Naive thymus-derived CD4-positive, alpha-beta T cell (primary cell): ENCODE results near the gene EGR1. TPM values are rescaled to one million over a fixed set of nuclear protein-coding genes. Genes with fewer than 3 reads are reported as not detected.

ENCODE experiments used
- ATAC-seq: fragments of 150-1000 bp; cut with Tn5 transposase; 2 replicates; pipeline ENCODE4 v1.10.0; 2021; ENCODE audit warnings: mild to moderate bottlenecking, moderate library complexity
- CTCF ChIA-PET: fragments of 350-600 bp; sonication (Branson Sonifier 250); formaldehyde crosslinking; loops from one replicate; lab custom pipeline; 2021; ENCODE audit warnings: antibody characterized with exemption; lab: Charles Lee
- POLR2A ChIA-PET: fragments of 350-600 bp; sonication (Branson Sonifier 250); formaldehyde crosslinking; loops from one replicate; lab custom pipeline; 2021; ENCODE audit warnings: antibody characterized with exemption, inconsistent platforms; lab: Charles Lee
- DNase-seq, 9 donors: peaks; one replicate each; pipeline versions ENCODE4 v3.0.0 to v3.0.0-alpha.2; 2020 to 2022; ENCODE audit warnings: mixed read lengths in 1 of 9
- H3K27ac ChIP-seq: one replicate; pipeline ENCODE4 v1.7.0; 2013; ENCODE audit warnings: mild to moderate bottlenecking, low read depth, low read length, moderate library complexity
- H3K27me3 ChIP-seq, 2 donors: one replicate each; pipeline ENCODE4 v1.7.0; 2013; ENCODE audit warnings: low read length in 2 of 2, mild to moderate bottlenecking in 2 of 2, moderate library complexity in 2 of 2; ENCODE audit not compliant: control insufficient read depth in 2 of 2, insufficient read depth in 2 of 2
- H3K36me3 ChIP-seq, 3 experiments: 1 replicate in 2 of 3; 2 replicates in 1 of 3; pipeline ENCODE4 v1.7.0; 2013; ENCODE audit warnings: low read length in 3 of 3, mild to moderate bottlenecking in 3 of 3, moderate library complexity in 1 of 3; ENCODE audit not compliant: insufficient read depth in 3 of 3, control insufficient read depth in 2 of 3
- H3K4me1 ChIP-seq, 2 donors: one replicate each; pipeline ENCODE4 v1.7.0; 2013; ENCODE audit warnings: low read length in 2 of 2, mild to moderate bottlenecking in 2 of 2, moderate library complexity in 1 of 2; ENCODE audit not compliant: control insufficient read depth in 2 of 2, insufficient read depth in 2 of 2
- H3K4me3 ChIP-seq: 2 replicates; pipeline ENCODE4 v1.7.0; 2013; ENCODE audit warnings: mild to moderate bottlenecking, low read length
- H3K9me3 ChIP-seq, 3 experiments: 1 replicate in 2 of 3; 2 replicates in 1 of 3; pipeline ENCODE4 v1.7.0; 2013; ENCODE audit warnings: low read length in 3 of 3; ENCODE audit not compliant: control insufficient read depth in 2 of 3
- H3K27ac Mint-ChIP-seq, 9 donors: one replicate each; pipeline ENCODE4 v1.8.0; 2020 to 2022; ENCODE audit warnings: mixed read lengths in 9 of 9, mild to moderate bottlenecking in 8 of 9, moderate library complexity in 5 of 9, inconsistent platforms in 2 of 9
- H3K27me3 Mint-ChIP-seq, 5 donors: one replicate each; pipeline ENCODE4 v1.8.0; 2021 to 2022; ENCODE audit warnings: mixed read lengths in 5 of 5, mild to moderate bottlenecking in 1 of 5
- H3K36me3 Mint-ChIP-seq, 5 donors: one replicate each; pipeline ENCODE4 v1.8.0; 2020 to 2022; ENCODE audit warnings: mixed read lengths in 5 of 5, mild to moderate bottlenecking in 3 of 5, inconsistent platforms in 1 of 5
- H3K4me1 Mint-ChIP-seq, 7 donors: one replicate each; pipeline ENCODE4 v1.8.0; 2020 to 2022; ENCODE audit warnings: mixed read lengths in 7 of 7, mild to moderate bottlenecking in 3 of 7, inconsistent platforms in 1 of 7
- H3K4me3 Mint-ChIP-seq, 10 donors: one replicate each; pipeline ENCODE4 v1.8.0; 2020 to 2022; ENCODE audit warnings: mild to moderate bottlenecking in 10 of 10, mixed read lengths in 10 of 10, moderate library complexity in 6 of 10, inconsistent platforms in 2 of 10
- H3K9me3 Mint-ChIP-seq, 11 donors: one replicate each; pipeline ENCODE4 v1.8.0; 2020 to 2022; ENCODE audit warnings: mixed read lengths in 11 of 11, mild to moderate bottlenecking in 4 of 11, inconsistent platforms in 1 of 11, moderate library complexity in 1 of 11
- intact Hi-C, 2 donors: fragments of 100-400 bp; cut with micrococcal nuclease; formaldehyde crosslinking; loops; one replicate each; pipeline ENCODE4 v1.15.1; 2023
- polyA plus RNA-seq, 2 donors: library from polyadenylated mRNA; unstranded; fragments of 300-500 nt; fragmentation: Illumina TruSeq; gene quantifications; one replicate each; pipeline ENCODE4 v1.2.3, GENCODE V29; 2021
- total RNA-seq, 6 experiments: library from RNA in 5 of 6; stranded (reverse) in 5 of 6; gene quantifications; 1 replicate in 5 of 6; 2 replicates in 1 of 6; pipeline ENCODE4 v1.2.3 and lab custom pipeline; 2021 to 2026

Gene EGR1
- total and polyA plus RNA-seq, 7 experiments from 2014 or later: 0.14 to 68.6 (median 6.8) TPM; not detected in 1

DNA sequence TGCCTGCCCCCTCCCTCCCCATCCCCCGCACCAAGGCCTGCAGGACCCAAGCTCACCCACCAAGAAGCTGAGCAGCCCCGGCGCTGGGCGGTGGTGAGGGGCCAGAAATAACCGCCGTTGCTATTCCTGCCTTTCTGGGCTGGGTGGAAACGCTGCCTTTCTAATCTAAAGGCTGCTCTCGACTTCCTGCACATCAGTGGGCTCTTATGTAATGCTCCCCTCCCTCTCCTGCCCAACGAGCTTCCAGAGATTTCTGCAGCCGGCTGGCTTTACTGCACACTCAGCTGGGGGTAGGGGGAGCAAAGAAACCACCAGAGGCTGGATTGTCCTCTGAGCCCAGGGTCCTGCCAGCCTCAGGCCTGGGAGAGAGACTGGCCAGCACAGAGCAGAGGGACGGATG, 6.9 kb upstream of the EGR1 start:
- H3K4me1 ChIP-seq: peaks cover 22 to 31% of the 10 kb centered on the region in 2 donors
- Mint-ChIP-seq H3K4me3 (peak overlapping the region in 7 of 10 donors; percentile 34 to 88 (median 66)), H3K4me1 (peaks cover 22 to 48% (median 40%) of the 10 kb centered on the region in 7 donors), H3K27ac (peak overlapping the region; percentile 90 to 99 (median 97)), H3K27me3 (no peaks in the 10 kb centered on the region), H3K36me3 (peaks cover 0 to 4% (median 0%) of the 10 kb centered on the region in 5 donors), H3K9me3 (no peaks in the 10 kb centered on the region)
- ChIA-PET CTCF (interaction anchor here (2.1 kb wide), 1 partner anchor 45 kb away, joined by 10 read pairs; no protein-coding TSS in a partner anchor), POLR2A (interaction anchor here (1.2 kb wide), 1 partner anchor 120 kb away, joined by 3 read pairs; the partner anchor contains the start of gene FAM53C)
- DNase-seq (peak in 1 of 9 donors; percentile 19), ATAC-seq (no peak)
- peak overlapping the region; percentile 49 for H3K27ac ChIP-seq
- no peak overlapping the region for H3K4me3 ChIP-seq
- H3K9me3 ChIP-seq: no peaks in the 10 kb centered on the region
- no peaks in the 10 kb centered on the region for H3K36me3 ChIP-seq
- intact Hi-C loops: no loop called here
- no peaks in the 10 kb centered on the region for H3K27me3 ChIP-seq

DNA sequence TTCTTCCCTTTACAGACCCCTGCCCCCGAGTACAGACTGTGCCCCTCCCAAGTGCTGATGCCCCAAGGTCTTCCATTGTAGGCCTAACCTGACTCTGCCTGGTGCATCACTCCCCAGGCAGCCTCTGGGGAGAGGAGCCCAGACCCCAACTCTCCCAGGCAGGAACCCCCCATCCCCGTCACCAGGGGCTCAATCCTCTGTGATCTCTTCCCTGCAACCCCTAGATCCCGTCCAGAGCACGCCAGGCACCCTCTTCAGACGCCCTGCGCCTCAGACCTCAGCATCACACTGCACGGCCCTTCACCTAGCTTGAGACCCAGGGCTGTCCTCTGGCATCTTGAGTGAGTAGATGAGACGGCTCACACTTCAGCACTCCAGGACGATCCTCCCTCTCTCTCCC, 6.4 kb upstream of the EGR1 start:
- Histone ChIP-seq H3K4me3 (no peak overlapping the region), H3K27me3 (no peaks in the 10 kb centered on the region), H3K4me1 (peaks cover 26 to 35% of the 10 kb centered on the region in 2 donors), H3K36me3 (no peaks in the 10 kb centered on the region), H3K9me3 (no peaks in the 10 kb centered on the region), H3K27ac (peak overlapping the region; percentile 49)
- Mint-ChIP-seq H3K9me3 (no peaks in the 10 kb centered on the region), H3K27ac (peak overlapping the region; percentile 90 to 99 (median 97)), H3K4me3 (peak overlapping the region; percentile 56 to 88 (median 74)), H3K4me1 (peaks cover 23 to 48% (median 40%) of the 10 kb centered on the region in 7 donors), H3K27me3 (no peaks in the 10 kb centered on the region), H3K36me3 (peaks cover 0 to 4% (median 0%) of the 10 kb centered on the region in 5 donors)
- POLR2A ChIA-PET: interaction anchor here (1.0 to 2.0 kb wide), 3 partner anchors 9 to 121 kb away, joined by 3 to 5 read pairs (median 4); partner anchors contain the start of gene FAM53C
- ATAC-seq: peak; percentile 2
- DNase-seq: no peak
- CTCF ChIA-PET: no interaction called here
- intact Hi-C loops: loop anchor here (1.0 kb wide), 1 partner anchor 9 kb away; no protein-coding TSS in a partner anchor

DNA sequence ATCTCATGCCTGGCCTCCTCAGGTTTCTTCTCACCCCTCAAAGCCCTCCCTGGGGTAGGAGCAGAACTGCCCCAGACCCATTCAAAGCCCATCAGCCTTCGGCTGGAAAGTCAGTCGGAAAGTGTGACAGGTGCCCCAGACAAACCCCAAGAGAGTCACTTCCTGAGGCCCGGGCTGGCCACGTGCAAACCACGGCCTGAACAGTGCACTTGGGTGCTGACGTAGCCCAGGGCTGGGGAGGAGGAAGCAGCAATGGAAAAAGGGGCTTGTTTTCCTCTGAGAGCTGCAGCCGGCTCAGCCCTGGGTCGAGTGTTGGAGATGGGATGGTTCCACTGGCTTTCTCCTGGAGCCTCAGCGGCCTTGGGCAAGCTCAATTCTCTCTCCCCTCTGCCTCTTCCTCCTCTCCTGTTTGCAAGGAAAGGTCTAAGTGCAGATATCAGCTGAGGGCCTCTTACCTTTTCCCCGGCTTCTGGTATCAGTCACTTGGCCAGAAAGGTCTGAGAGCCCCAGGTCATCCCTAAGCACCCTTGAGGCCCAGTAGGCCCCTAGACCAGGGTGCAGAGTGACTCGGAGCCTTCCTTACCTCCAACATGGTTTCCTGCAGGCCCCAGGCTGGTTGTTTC, 5.9 kb upstream of the EGR1 start:
- H3K36me3 ChIP-seq: no peaks in the 10 kb centered on the region
- Mint-ChIP-seq H3K4me1 (peaks cover 23 to 48% (median 40%) of the 10 kb centered on the region in 7 donors), H3K9me3 (no peaks in the 10 kb centered on the region), H3K27ac (peak overlapping the region; percentile 90 to 99 (median 97)), H3K36me3 (peaks cover 0 to 4% (median 0%) of the 10 kb centered on the region in 5 donors), H3K4me3 (peak overlapping the region; percentile 56 to 88 (median 74)), H3K27me3 (no peaks in the 10 kb centered on the region)
- intact Hi-C loops: loop anchor here (1.0 kb wide), 1 partner anchor 9 kb away; no protein-coding TSS in a partner anchor
- peak in 8 of 9 donors; percentile 57 to 93 (median 67) for DNase-seq
- ChIA-PET CTCF (no interaction called here), POLR2A (interaction anchor here (0.6 to 2.0 kb wide), 4 partner anchors 10 to 121 kb away, joined by 3 to 5 read pairs (median 4); partner anchors contain the start of gene FAM53C)
- peaks cover 26 to 35% of the 10 kb centered on the region in 2 donors for H3K4me1 ChIP-seq
- no peaks in the 10 kb centered on the region for H3K27me3 ChIP-seq
- peak overlapping the region; percentile 49 for H3K27ac ChIP-seq
- H3K4me3 ChIP-seq: no peak overlapping the region
- ATAC-seq: peak; percentile 58
- H3K9me3 ChIP-seq: no peaks in the 10 kb centered on the region

DNA sequence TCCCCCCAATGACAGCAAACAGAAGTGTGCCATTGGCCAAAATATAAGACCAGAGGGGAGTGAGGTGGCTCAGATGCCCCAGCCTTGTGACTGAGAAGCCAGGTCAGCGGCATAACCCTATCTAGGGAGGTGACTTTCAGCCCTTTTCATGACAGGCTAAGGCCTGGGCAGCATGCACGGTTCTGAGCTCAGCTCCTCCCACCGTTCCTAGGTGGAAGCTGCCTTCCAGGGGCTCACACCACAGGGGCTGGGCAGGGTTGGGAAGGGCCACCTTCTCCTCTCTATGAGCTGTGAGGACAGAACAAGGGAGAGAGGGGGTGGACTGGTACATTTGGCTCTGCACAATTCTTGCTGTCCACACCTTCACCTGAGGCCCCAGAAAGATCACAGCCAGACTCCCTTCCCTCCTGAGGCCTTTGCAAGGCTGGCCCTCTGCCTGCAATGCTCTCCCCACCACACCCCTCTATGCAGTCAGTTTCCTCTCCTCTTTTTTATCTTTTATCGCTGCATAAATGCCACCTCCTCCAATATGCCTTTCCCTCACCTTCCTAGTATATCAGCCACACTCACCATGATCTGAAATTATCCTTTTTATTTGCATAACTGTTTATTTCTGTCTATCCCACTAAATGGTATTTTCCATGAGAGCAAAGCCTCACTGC, 5.1 kb upstream of the EGR1 start:
- Histone ChIP-seq H3K36me3 (peaks cover 0 to 5% (median 0%) of the 10 kb centered on the region in 3 experiments), H3K27me3 (no peaks in the 10 kb centered on the region), H3K4me3 (no peak overlapping the region), H3K9me3 (no peaks in the 10 kb centered on the region), H3K4me1 (peaks cover 26 to 35% of the 10 kb centered on the region in 2 donors), H3K27ac (peak overlapping the region; percentile 36)
- Mint-ChIP-seq H3K36me3 (peaks cover 0 to 4% (median 0%) of the 10 kb centered on the region in 5 donors), H3K27ac (peak overlapping the region; percentile 69 to 99 (median 94)), H3K4me1 (peaks cover 23 to 48% (median 40%) of the 10 kb centered on the region in 7 donors), H3K4me3 (peak overlapping the region in 7 of 10 donors; percentile 2 to 88 (median 42)), H3K27me3 (no peaks in the 10 kb centered on the region), H3K9me3 (peaks cover 0 to under 1% (median 0%) of the 10 kb centered on the region in 11 donors)
- ChIA-PET CTCF (interaction anchor here (2.3 kb wide), 1 partner anchor 10 kb away, joined by 14 read pairs; no protein-coding TSS in a partner anchor), POLR2A (interaction anchor here (0.6 to 2.0 kb wide), 4 partner anchors 10 to 83 kb away, joined by 3 to 7 read pairs (median 4); partner anchors contain the start of gene ETF1)
- ATAC-seq: no peak
- intact Hi-C loops: loop anchor here (10.0 kb wide), 3 partner anchors 425 to 1655 kb away; partner anchors contain the start of genes FAM13B (in 1 of the 2), PROB1 (in 1 of the 2) and PURA (in 1 of the 2)
- DNase-seq: no peak

DNA sequence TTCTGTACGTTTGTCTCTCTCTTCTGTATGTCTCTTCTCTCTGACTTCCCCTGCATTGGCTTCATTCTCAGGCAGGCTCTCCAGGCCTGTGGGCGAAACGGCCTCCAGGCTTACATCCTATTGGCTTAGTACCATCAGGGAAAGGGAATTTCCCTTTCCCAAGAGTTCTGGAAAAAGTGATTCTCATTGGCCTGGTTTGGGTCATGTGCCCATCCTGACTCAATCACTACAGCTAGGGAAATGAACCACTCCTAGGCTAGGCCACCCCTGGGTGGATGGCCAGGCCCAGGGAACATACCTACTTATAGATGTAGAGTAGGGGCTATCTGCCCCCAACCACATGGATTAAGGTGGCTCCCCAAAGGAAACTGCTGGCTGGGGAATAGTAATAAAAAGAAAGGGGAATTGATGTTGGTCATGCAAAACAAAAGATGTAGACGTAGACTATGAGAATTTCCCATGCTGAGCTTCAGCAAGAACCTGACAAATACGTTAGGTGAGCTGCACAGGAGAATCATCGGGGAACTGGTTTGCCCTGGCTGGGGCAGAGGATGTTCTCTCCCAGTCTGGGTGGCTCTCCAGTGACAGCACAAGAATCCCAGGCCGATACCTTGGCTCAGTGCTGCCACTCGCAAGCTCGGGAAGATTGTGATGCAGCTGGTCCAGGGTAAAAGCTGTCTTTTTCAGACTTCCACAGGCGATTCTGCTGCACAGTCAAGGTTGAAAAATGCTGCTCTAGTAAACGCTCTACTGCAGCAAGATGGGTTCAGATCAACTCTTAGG, 3.7 kb upstream of the EGR1 start:
- Histone ChIP-seq H3K36me3 (peaks cover 0 to 6% (median 0%) of the 10 kb centered on the region in 3 experiments), H3K9me3 (no peaks in the 10 kb centered on the region), H3K27me3 (no peaks in the 10 kb centered on the region), H3K4me1 (peaks cover 31 to 41% of the 10 kb centered on the region in 2 donors), H3K4me3 (no peak overlapping the region), H3K27ac (no peak overlapping the region)
- intact Hi-C loops: loop anchor here (10.0 kb wide), 3 partner anchors 427 to 1653 kb away; partner anchors contain the start of genes FAM13B (in 1 of the 2), PROB1 (in 1 of the 2) and PURA (in 1 of the 2)
- H3K27ac Mint-ChIP-seq: peak overlapping the region; percentile 21 to 94 (median 80)
- H3K4me3 Mint-ChIP-seq: peak overlapping the region in 3 of 10 donors; percentile 9 to 19 (median 11)
- ATAC-seq: no peak
- H3K9me3 Mint-ChIP-seq: peaks cover 0 to 2% (median 0%) of the 10 kb centered on the region in 11 donors
- H3K27me3 Mint-ChIP-seq: peaks cover 0 to 2% (median 0%) of the 10 kb centered on the region in 5 donors
- H3K4me1 Mint-ChIP-seq: peaks cover 25 to 50% (median 42%) of the 10 kb centered on the region in 7 donors
- DNase-seq: no peak
- ChIA-PET POLR2A (interaction anchor here (0.6 to 2.0 kb wide), 4 partner anchors 31 to 1144 kb away, joined by 3 to 7 read pairs (median 6); partner anchors contain the start of gene ETF1), CTCF (interaction anchor here (1.6 to 2.3 kb wide), 3 partner anchors 11 to 108 kb away, joined by 5 to 14 read pairs (median 5); no protein-coding TSS in a partner anchor)
- peaks cover 0 to 5% (median 0%) of the 10 kb centered on the region in 5 donors for H3K36me3 Mint-ChIP-seq
